Prostate gland (tissue), 2 donors: ENCODE measurements around the gene DGKI.

Experiments used
- POLR2AphosphoS5 ChIP-seq: sonication (generic); formaldehyde crosslinking; IDR thresholded peaks from one replicate; pipeline ENCODE4 v1.6.1; 2017; ENCODE audit warnings: antibody characterized with exemption
- TF ChIP-seq, protein P1 (sequence below), 4 experiments: fragments of 200-600 bp in 2 of 4; fragments of 450-650 bp in 2 of 4; sonication (generic) in 2 of 4; IDR thresholded peaks; 1 replicate in 3 of 4; 2 replicates in 1 of 4; pipeline ENCODE4 v1.5.1; 2016 to 2019; ENCODE audit warnings: antibody characterized with exemption in 4 of 4, mild to moderate bottlenecking in 2 of 4, moderate library complexity in 2 of 4

DNA sequence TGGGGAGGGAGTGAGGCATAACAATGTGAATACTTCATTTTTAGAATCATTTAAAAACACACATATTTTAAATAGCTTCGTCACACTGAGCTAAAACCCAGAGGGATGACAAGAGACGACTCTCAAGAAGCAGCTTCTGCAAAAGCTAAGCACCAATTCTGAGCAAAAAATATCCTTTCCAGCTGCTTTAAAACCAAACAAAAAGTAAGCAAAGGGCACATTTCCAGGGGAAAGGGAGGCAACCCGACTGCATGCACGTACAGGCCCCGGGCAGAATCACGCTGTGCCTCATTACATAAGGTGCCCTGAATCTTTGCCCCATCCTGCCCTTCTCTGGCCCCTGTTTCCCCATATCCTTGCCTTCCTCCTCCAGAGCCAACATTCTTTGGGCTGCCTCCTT lies 78.4 kb downstream of the DGKI start:
- TF ChIP-seq, protein P1, sequence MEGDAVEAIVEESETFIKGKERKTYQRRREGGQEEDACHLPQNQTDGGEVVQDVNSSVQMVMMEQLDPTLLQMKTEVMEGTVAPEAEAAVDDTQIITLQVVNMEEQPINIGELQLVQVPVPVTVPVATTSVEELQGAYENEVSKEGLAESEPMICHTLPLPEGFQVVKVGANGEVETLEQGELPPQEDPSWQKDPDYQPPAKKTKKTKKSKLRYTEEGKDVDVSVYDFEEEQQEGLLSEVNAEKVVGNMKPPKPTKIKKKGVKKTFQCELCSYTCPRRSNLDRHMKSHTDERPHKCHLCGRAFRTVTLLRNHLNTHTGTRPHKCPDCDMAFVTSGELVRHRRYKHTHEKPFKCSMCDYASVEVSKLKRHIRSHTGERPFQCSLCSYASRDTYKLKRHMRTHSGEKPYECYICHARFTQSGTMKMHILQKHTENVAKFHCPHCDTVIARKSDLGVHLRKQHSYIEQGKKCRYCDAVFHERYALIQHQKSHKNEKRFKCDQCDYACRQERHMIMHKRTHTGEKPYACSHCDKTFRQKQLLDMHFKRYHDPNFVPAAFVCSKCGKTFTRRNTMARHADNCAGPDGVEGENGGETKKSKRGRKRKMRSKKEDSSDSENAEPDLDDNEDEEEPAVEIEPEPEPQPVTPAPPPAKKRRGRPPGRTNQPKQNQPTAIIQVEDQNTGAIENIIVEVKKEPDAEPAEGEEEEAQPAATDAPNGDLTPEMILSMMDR (IDR thresholded peaks at IDR 0.05) = no peak
- TF ChIP-seq POLR2AphosphoS5 = no peak
